Heart right ventricle (tissue), 16 donors: ENCODE results near the gene TSC22D1. TPM values are rescaled to one million over a fixed set of nuclear protein-coding genes. Genes with fewer than 3 reads are reported as not detected.

Source experiments
- ATAC-seq, 8 donors: fragments of 200-7000 bp; cut with Tn5 transposase; one replicate each; pipeline ENCODE4 v1.9.1; 2020; ENCODE audit warnings: mild to moderate bottlenecking in 8 of 8, moderate library complexity in 8 of 8, moderate number of reproducible peaks in 1 of 8
- DNase-seq, 2 donors: peaks; one replicate each; pipeline ENCODE4 v3.0.0-alpha.2; 2020
- H3K27ac ChIP-seq, 10 donors: fragments of 200-600 bp; sonication (generic) in 2 of 10; one replicate each; pipeline versions ENCODE4 v1.5.0 to v1.8.0; 2020 to 2022; ENCODE audit warnings: mild to moderate bottlenecking in 3 of 10
- H3K27me3 ChIP-seq, 7 donors: fragments of 200-600 bp; one replicate each; pipeline ENCODE4 v1.8.0; 2021 to 2022; ENCODE audit warnings: mild to moderate bottlenecking in 2 of 7
- H3K36me3 ChIP-seq, 9 donors: fragments of 200-600 bp; sonication (generic) in 1 of 9; one replicate each; pipeline versions ENCODE4 v1.5.0 to v1.8.0; 2020 to 2022; ENCODE audit warnings: mild to moderate bottlenecking in 2 of 9
- H3K4me1 ChIP-seq, 9 donors: fragments of 200-600 bp; sonication (generic) in 1 of 9; one replicate each; pipeline versions ENCODE4 v1.5.0 to v1.8.0; 2020 to 2022; ENCODE audit warnings: mild to moderate bottlenecking in 4 of 9
- H3K4me3 ChIP-seq, 10 donors: fragments of 200-600 bp; sonication (generic) in 2 of 10; one replicate each; pipeline versions ENCODE4 v1.5.0 to v1.8.0; 2020 to 2022; ENCODE audit warnings: mild to moderate bottlenecking in 7 of 10, moderate library complexity in 2 of 10
- H3K9me3 ChIP-seq, 11 donors: fragments of 200-600 bp in 10 of 11; sonication (generic) in 2 of 11; one replicate each; pipeline versions ENCODE4 v1.5.0 to v1.8.0; 2013 to 2022; ENCODE audit warnings: mild to moderate bottlenecking in 2 of 11, control low read depth in 1 of 11, moderate library complexity in 1 of 11
- CTCF ChIP-seq, 9 donors: fragments of 200-600 bp; sonication (generic) in 2 of 9; IDR thresholded peaks; one replicate each; pipeline versions ENCODE4 v1.5.0 to v1.8.0; 2021 to 2022; ENCODE audit warnings: antibody characterized with exemption in 9 of 9, mild to moderate bottlenecking in 5 of 9, moderate library complexity in 1 of 9
- WGBS, 2 donors: extraction: QIAGEN DNeasy Blood & Tissue Kit; methylation state at CpG; one replicate each; pipeline ENCODE4 v1.1.7; 2013; ENCODE audit warnings: inconsistent platforms in 1 of 2; 5-methylcytosine and 5-hydroxymethylcytosine counted together
- intact Hi-C, 10 donors: fragments of 100-400 bp; cut with DNase I; formaldehyde crosslinking; loops; one replicate each; pipeline versions ENCODE4 v1.11.1 to v1.14.2; 2022
- polyA plus RNA-seq, 2 donors: library from polyadenylated mRNA; stranded (reverse); fragments of 200-250 nt; gene quantifications; one replicate each; pipeline ENCODE4 v1.2.3, GENCODE V29; 2013
- total RNA-seq, 10 donors: library from RNA; stranded (reverse); fragmentation: NEBNext Ultra II Directional in 3 of 10; extraction: Animal tissue kit (Norgen Biotek cat#: 25700) in 3 of 10; gene quantifications; one replicate each; pipeline versions ENCODE4 v1.2.1 to v1.2.4, GENCODE V29; 2021 to 2023
- donor health status: Arrhythmogenic right ventricular cardiomyopathy.
- donor health status: ischemic (EF 13 %, LVEDD 7.1; RV severe dilation, severe dysfunction).
- donor health status: healthy with polysubstance abuse.
- donor health status: DM: no; HTN: yes; CAD: no.
- donor health status: DM: no; HTN: no; CAD: no.
- donor health status: ischemic (EF 25% LVEDD 6.9; RV normal size, moderate dysfunction).
- donor health status: ischemic (EF 25% LVEDD 5.7; RV mildly dilated, moderate dysfunction).
- donor health status: healthy.
- donor health status: DM: yes; HTN: yes; CAD: no.
- donor health status: Ischemic cardiomyopathy.
- donor health status: ischemic (EF 35%, LVEDD 5.7; RV mildly dilated, moderate dysfunction).
- donor health status: nonischemic (EF 11% LVEDD 7.7; RV severe dilation, severe dysfunction).
- donor health status: DM: yes; HTN: yes; CAD: no.
- donor health status: PGD.
- donor health status: ischemic (EF 29% LVEDD 5.4; RV normal size, mild dysfunction).
- donor health status: nonischemic (EF 23%, LVEDD 6.1; RV moderate dilation, normal function).

The TSC22D1 gene
- total and polyA plus RNA-seq, 12 donors: 48.5 to 200 (median 113) TPM

GRCh38 chr13:44435142-44435918, 140.8 kb downstream of the TSC22D1 start:
- intact Hi-C loops: loop anchor here in 9 of 10 donors (2.0 to 10.0 kb wide), 15 partner anchors 48 to 528 kb away; partner anchors contain the start of gene SERP2 (in 1 of the 9)
- Histone ChIP-seq H3K27ac (peak overlapping the region; percentile 79 to 99 (median 94)), H3K9me3 (no peaks in the 10 kb centered on the region), H3K4me1 (peaks cover 0 to 42% (median 41%) of the 10 kb centered on the region in 9 donors), H3K4me3 (peak overlapping the region; percentile 59 to 93 (median 70)), H3K36me3 (peaks cover 0 to 25% (median 15%) of the 10 kb centered on the region in 9 donors), H3K27me3 (no peaks in the 10 kb centered on the region)
- DNase-seq (peak; percentile 91 to 98), ATAC-seq (peak; percentile 79 to 87 (median 82))
- WGBS, 2 donors: 0 to 1% methylated on average over 51 of the region's 51 CpGs
- no peak for TF ChIP-seq CTCF (IDR thresholded peaks at IDR 0.05)

- peak overlapping the region in 8 of 10 donors; percentile 47 to 99 (median 94) for H3K27ac ChIP-seq
- peak overlapping the region; percentile 59 to 93 (median 70) for H3K4me3 ChIP-seq
- H3K27me3 ChIP-seq: no peaks in the 10 kb centered on the region
- 6 to 8% methylated on average over 4 of the region's 4 CpGs for WGBS, 2 donors
- H3K36me3 ChIP-seq: peaks cover 0 to 25% (median 15%) of the 10 kb centered on the region in 9 donors
- no peak for ATAC-seq
- intact Hi-C loops: loop anchor here in 9 of 10 donors (2.0 to 10.0 kb wide), 16 partner anchors 37 to 527 kb away; partner anchors contain the start of gene SERP2 (in 1 of the 9)
- DNase-seq: no peak
- H3K4me1 ChIP-seq: peaks cover 0 to 41% (median 38%) of the 10 kb centered on the region in 9 donors
- TF ChIP-seq CTCF (IDR thresholded peaks at IDR 0.05): no peak
- H3K9me3 ChIP-seq: no peaks in the 10 kb centered on the region
Observed at GRCh38 chr13:44434766-44435141, 141.4 kb downstream of the TSC22D1 start.

- H3K4me1 ChIP-seq: peaks cover 0 to 36% (median 33%) of the 10 kb centered on the region in 9 donors
- peak overlapping the region; percentile 59 to 93 (median 70) for H3K4me3 ChIP-seq
- H3K27me3 ChIP-seq: no peaks in the 10 kb centered on the region
- TF ChIP-seq CTCF (IDR thresholded peaks at IDR 0.05): no peak
- no peak for ATAC-seq
- H3K9me3 ChIP-seq: no peaks in the 10 kb centered on the region
- H3K36me3 ChIP-seq: peaks cover 0 to 25% (median 15%) of the 10 kb centered on the region in 9 donors
- intact Hi-C loops: loop anchor here in 7 of 10 donors (2.0 to 10.0 kb wide), 9 partner anchors 37 to 289 kb away; partner anchors contain the start of gene SERP2 (in 1 of the 7)
- no peak for DNase-seq
- WGBS, 2 donors: 60 to 66% methylated on average over 15 of the region's 15 CpGs
- H3K27ac ChIP-seq: peak overlapping the region in 8 of 10 donors; percentile 47 to 99 (median 94)
Observed at GRCh38 chr13:44433863-44434765, 142.0 kb downstream of the TSC22D1 start.

- intact Hi-C loops: loop anchor here in 6 of 10 donors (5.0 to 10.0 kb wide), 8 partner anchors 35 to 288 kb away; partner anchors contain the start of gene SERP2 (in 1 of the 6)
- 51 to 58% methylated on average over 5 of the region's 5 CpGs for WGBS, 2 donors
- Histone ChIP-seq H3K36me3 (peaks cover 0 to 25% (median 15%) of the 10 kb centered on the region in 9 donors), H3K27me3 (no peaks in the 10 kb centered on the region), H3K9me3 (no peaks in the 10 kb centered on the region), H3K4me1 (peaks cover 0 to 33% (median 29%) of the 10 kb centered on the region in 9 donors), H3K27ac (peak overlapping the region in 1 of 10 donors; percentile 94), H3K4me3 (peak overlapping the region in 2 of 10 donors; percentile 61 to 93)
- no peak for TF ChIP-seq CTCF (IDR thresholded peaks at IDR 0.05)
- no peak for ATAC-seq
- no peak for DNase-seq
Observed at GRCh38 chr13:44432650-44433049, 143.5 kb downstream of the TSC22D1 start.
